IPS-18a (cell line): Measurements from ENCODE around the gene TWSG1.

Experiments used
- H3K27ac ChIP-seq: one replicate; pipeline ENCODE4 v1.5.1; 2013; ENCODE audit warnings: low read length
- H3K27me3 ChIP-seq: one replicate; pipeline ENCODE4 v1.6.1; 2013; ENCODE audit warnings: mild to moderate bottlenecking, low read length; ENCODE audit not compliant: control insufficient read depth, insufficient read depth
- H3K36me3 ChIP-seq: one replicate; pipeline ENCODE4 v1.6.1; 2013; ENCODE audit warnings: low read depth, low read length; ENCODE audit not compliant: control insufficient read depth
- H3K4me1 ChIP-seq: one replicate; pipeline ENCODE4 v1.6.1; 2013; ENCODE audit warnings: low read depth, low read length; ENCODE audit not compliant: control insufficient read depth
- H3K4me3 ChIP-seq: one replicate; pipeline ENCODE4 v1.5.1; 2013; ENCODE audit warnings: low read length
- H3K9ac ChIP-seq: one replicate; pipeline ENCODE4 v1.6.1; 2013; ENCODE audit warnings: mild to moderate bottlenecking, low read length, moderate library complexity
- H3K9me3 ChIP-seq: one replicate; pipeline ENCODE4 v1.6.1; 2013; ENCODE audit warnings: low read depth, low read length; ENCODE audit not compliant: control insufficient read depth

The TWSG1 gene

DNA sequence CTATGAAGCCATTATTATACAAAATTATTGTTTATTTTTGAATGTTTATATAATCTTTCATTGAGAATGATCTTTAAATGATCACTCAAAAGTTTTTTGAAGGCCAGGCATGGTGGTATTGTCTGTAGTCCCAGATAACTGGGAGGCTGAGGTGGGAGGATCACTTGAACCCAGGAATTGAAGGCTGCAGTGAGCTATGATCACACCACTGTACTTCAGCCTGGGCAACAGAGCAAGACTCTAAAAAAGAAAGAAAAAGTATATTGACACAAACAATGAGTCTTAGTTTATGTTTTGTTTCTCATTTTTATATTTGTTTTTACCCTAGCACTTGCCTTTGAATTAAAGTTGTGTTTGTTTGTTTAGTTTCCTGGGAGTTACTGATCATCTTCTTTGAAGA lies 2.3 kb downstream of the TWSG1 start:
- Histone ChIP-seq H3K27me3 (peaks cover 22% of the 10 kb centered on the region), H3K36me3 (peaks cover 12% of the 10 kb centered on the region), H3K4me3 (no peak overlapping the region), H3K27ac (no peak overlapping the region), H3K4me1 (no peaks in the 10 kb centered on the region), H3K9me3 (no peaks in the 10 kb centered on the region), H3K9ac (no peak overlapping the region)

DNA sequence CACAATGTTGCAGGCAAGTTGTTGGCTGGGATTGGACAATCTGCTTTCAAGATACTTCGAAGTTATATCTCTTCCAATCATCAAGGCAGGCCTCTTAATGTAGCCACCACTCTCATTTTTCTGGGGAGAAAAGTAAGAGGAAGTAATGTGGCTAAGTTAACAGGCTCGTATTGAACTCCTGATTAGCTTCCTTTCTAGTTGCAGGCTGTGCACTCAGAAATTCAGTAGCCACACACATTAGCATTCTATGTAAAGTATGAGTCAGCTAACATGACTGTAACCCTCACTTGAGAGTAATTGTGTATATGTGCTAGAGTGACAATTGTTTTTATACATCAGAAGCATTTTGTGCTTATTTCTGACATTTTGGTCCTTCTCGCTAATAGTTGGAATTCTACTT lies 3.3 kb downstream of the TWSG1 start:
- Histone ChIP-seq H3K9ac (no peak overlapping the region), H3K9me3 (no peaks in the 10 kb centered on the region), H3K27me3 (peaks cover 22% of the 10 kb centered on the region), H3K4me3 (no peak overlapping the region), H3K36me3 (peaks cover 12% of the 10 kb centered on the region), H3K4me1 (no peaks in the 10 kb centered on the region), H3K27ac (no peak overlapping the region)

GRCh38 chr18:9340472-9340871 lies 5.9 kb downstream of the TWSG1 start:
- Histone ChIP-seq H3K27me3 (peaks cover 7% of the 10 kb centered on the region), H3K4me1 (no peaks in the 10 kb centered on the region), H3K4me3 (no peak overlapping the region), H3K36me3 (peaks cover 12% of the 10 kb centered on the region), H3K9ac (no peak overlapping the region), H3K9me3 (peaks cover 4% of the 10 kb centered on the region), H3K27ac (no peak overlapping the region)

GRCh38 chr18:9343577-9343976 lies 9.0 kb downstream of the TWSG1 start:
- Histone ChIP-seq H3K9me3 (peaks cover 4% of the 10 kb centered on the region), H3K27me3 (no peaks in the 10 kb centered on the region), H3K4me1 (peaks cover 4% of the 10 kb centered on the region), H3K9ac (no peak overlapping the region), H3K36me3 (peaks cover under 1% of the 10 kb centered on the region), H3K27ac (no peak overlapping the region), H3K4me3 (no peak overlapping the region)

GRCh38 chr18:9346775-9347174 lies 12.2 kb downstream of the TWSG1 start:
- Histone ChIP-seq H3K27me3 (no peaks in the 10 kb centered on the region), H3K9me3 (peaks cover 4% of the 10 kb centered on the region), H3K4me1 (peaks cover 4% of the 10 kb centered on the region), H3K4me3 (no peak overlapping the region), H3K9ac (no peak overlapping the region), H3K36me3 (no peaks in the 10 kb centered on the region), H3K27ac (no peak overlapping the region)

DNA sequence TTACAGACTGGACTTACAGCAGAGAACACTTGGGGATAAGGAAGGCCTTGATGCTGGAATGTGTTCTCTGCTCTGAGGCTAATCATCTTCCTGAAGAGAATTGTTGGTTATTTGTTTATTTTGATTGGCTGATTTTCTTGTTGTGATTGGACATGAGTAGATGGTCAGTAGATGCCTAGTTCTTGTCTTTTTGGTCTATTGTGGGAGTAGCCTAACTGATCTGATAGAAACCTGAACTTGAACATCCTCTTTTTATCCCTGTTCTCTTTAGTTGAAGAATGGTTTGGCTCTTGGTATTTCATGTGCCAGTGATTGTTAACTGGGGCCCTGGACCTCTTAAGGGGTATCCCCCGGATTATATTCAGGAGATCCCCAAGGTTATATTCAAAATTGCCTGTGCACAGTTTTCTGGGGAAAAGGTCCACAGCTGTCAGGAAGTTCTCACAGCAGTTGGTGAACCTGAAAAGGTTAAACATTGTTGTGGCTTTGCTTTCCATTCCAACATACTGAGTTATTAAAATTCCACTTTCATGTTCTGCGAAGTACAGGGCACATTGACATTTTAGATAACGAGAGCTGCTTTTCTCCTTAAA lies 13.6 kb downstream of the TWSG1 start:
- no peak overlapping the region for H3K9ac ChIP-seq
- H3K4me3 ChIP-seq = no peak overlapping the region
- no peaks in the 10 kb centered on the region for H3K27me3 ChIP-seq
- H3K4me1 ChIP-seq = peaks cover 4% of the 10 kb centered on the region
- H3K36me3 ChIP-seq = no peaks in the 10 kb centered on the region
- peaks cover 4% of the 10 kb centered on the region for H3K9me3 ChIP-seq
- no peak overlapping the region for H3K27ac ChIP-seq

DNA sequence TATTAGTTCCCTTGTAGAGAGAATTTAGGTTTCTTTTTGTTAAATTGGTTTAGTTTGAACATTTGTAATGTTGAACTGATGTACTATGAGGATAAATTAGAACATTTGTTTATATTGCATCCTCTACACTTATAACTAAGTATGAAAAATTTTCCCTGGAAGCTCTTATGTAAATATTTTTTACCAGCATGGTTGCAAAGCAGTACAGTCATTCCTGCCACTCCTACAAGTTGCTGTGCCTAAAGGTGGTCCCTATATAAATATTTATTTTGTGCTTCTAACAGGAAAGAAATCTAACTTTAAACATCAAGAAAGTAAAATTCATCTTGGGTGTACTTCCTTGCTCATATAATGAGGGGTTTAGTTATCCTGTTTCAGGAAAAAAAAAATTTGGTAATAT lies 14.2 kb downstream of the TWSG1 start:
- no peak overlapping the region for H3K4me3 ChIP-seq
- no peak overlapping the region for H3K27ac ChIP-seq
- H3K9ac ChIP-seq = no peak overlapping the region
- no peaks in the 10 kb centered on the region for H3K36me3 ChIP-seq
- H3K27me3 ChIP-seq = no peaks in the 10 kb centered on the region
- peaks cover 4% of the 10 kb centered on the region for H3K4me1 ChIP-seq
- H3K9me3 ChIP-seq = no peaks in the 10 kb centered on the region

- H3K9ac ChIP-seq = no peak overlapping the region
- no peaks in the 10 kb centered on the region for H3K27me3 ChIP-seq
- no peak overlapping the region for H3K4me3 ChIP-seq
- H3K27ac ChIP-seq = no peak overlapping the region
- H3K4me1 ChIP-seq = no peaks in the 10 kb centered on the region
- H3K9me3 ChIP-seq = no peaks in the 10 kb centered on the region
- no peaks in the 10 kb centered on the region for H3K36me3 ChIP-seq
Observed at GRCh38 chr18:9353596-9353995, 19.0 kb downstream of the TWSG1 start.

GRCh38 chr18:9354256-9354655 lies 19.7 kb downstream of the TWSG1 start:
- Histone ChIP-seq H3K9me3 (no peaks in the 10 kb centered on the region), H3K9ac (no peak overlapping the region), H3K4me1 (no peaks in the 10 kb centered on the region), H3K36me3 (no peaks in the 10 kb centered on the region), H3K4me3 (no peak overlapping the region), H3K27ac (no peak overlapping the region), H3K27me3 (no peaks in the 10 kb centered on the region)

DNA sequence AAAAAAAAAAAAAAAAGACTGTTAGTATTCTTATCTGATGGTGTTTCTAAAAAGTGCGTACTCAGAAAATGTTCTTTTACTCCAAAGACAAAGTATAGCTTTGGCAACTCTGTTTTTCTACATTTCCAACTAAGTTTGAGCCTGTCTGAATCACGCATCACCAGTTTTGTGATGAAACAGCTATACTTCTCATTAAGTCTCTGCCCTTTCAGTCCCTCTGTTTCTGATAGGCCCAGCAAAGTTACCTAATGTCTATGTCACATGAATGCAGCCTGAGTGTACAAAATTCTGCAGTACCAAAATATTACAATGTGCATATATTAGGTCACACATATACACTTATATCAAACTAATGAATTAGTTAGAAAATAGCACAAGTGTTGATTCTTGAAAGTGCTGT lies 22.4 kb downstream of the TWSG1 start:
- Histone ChIP-seq H3K27ac (no peak overlapping the region), H3K9me3 (no peaks in the 10 kb centered on the region), H3K4me3 (no peak overlapping the region), H3K4me1 (no peaks in the 10 kb centered on the region), H3K9ac (no peak overlapping the region), H3K36me3 (no peaks in the 10 kb centered on the region), H3K27me3 (no peaks in the 10 kb centered on the region)

DNA sequence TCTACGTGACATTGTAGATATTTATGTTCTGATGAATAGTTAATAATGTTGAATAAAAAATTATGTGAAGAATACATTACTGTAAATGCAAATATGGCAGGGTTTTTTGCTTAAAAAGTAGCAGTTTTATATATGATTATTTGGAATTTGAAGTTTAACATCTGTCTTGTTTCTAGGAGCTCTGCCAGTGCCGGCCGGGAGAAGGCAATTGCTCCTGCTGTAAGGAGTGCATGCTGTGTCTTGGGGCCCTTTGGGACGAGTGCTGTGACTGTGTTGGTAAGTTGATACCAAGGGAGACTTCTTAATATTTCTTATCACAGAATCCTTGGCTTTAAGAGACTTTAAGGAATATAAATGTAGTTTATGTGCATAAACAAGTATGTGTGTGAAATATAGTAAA lies 25.2 kb downstream of the TWSG1 start:
- Histone ChIP-seq H3K4me3 (no peak overlapping the region), H3K9me3 (no peaks in the 10 kb centered on the region), H3K27ac (no peak overlapping the region), H3K36me3 (no peaks in the 10 kb centered on the region), H3K4me1 (no peaks in the 10 kb centered on the region), H3K27me3 (no peaks in the 10 kb centered on the region), H3K9ac (no peak overlapping the region)

DNA sequence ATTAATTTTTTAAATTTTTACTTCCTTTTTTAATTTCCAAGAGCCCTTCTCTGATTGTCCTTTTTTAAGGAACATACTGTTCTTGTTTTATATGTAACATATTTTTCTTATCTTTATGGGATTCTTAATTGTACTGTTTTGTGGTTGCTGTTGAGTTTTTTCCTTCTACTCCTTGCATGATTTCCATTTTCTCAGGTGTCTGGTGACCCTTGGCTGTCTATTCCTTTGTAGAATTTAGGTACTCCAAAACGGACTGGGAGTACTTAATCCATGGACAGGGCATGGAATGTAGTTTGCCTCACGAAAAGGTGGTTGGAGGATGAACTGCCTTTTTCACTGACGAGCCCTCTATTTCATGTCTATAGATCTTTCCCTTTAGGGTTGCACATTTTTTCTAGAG lies 26.6 kb downstream of the TWSG1 start:
- Histone ChIP-seq H3K27me3 (no peaks in the 10 kb centered on the region), H3K4me3 (no peak overlapping the region), H3K9me3 (no peaks in the 10 kb centered on the region), H3K9ac (no peak overlapping the region), H3K36me3 (no peaks in the 10 kb centered on the region), H3K27ac (no peak overlapping the region), H3K4me1 (peaks cover 5% of the 10 kb centered on the region)
